NCI-H2029 treated with DMSO at 0.1 percent for 48 hours (cell line): ENCODE measurements around the gene EPHA7.

Experiments used
- DNase-seq: peaks from one replicate; lab custom pipeline; 2025; lab: John Stamatoyannopoulos, UW

The EPHA7 gene

GRCh38 chr6:93243231-93243778 is 176.1 kb downstream of the EPHA7 start:
- no peak for DNase-seq

GRCh38 chr6:93242049-93242448 is 177.3 kb downstream of the EPHA7 start:
- no peak for DNase-seq

GRCh38 chr6:93238632-93239031 is 180.7 kb downstream of the EPHA7 start:
- DNase-seq: no peak

GRCh38 chr6:93235775-93236174 is 183.6 kb downstream of the EPHA7 start:
- DNase-seq: no peak

- DNase-seq: no peak
Measured at GRCh38 chr6:93226822-93227221, 192.5 kb downstream of the EPHA7 start.

- DNase-seq: no peak
Measured at GRCh38 chr6:93222071-93222851, 197.1 kb downstream of the EPHA7 start.

- DNase-seq: peak; percentile 59
Measured at GRCh38 chr6:93219447-93219846, 199.9 kb downstream of the EPHA7 start.

GRCh38 chr6:93218096-93218495 is 201.3 kb downstream of the EPHA7 start:
- DNase-seq: no peak

GRCh38 chr6:93213028-93213427 is 206.3 kb downstream of the EPHA7 start:
- no peak for DNase-seq

GRCh38 chr6:93210908-93211307 is 208.5 kb downstream of the EPHA7 start:
- no peak for DNase-seq

- no peak for DNase-seq
Measured at GRCh38 chr6:93209358-93209757, 210.0 kb downstream of the EPHA7 start.

GRCh38 chr6:93196406-93196970 is 222.9 kb downstream of the EPHA7 start:
- no peak for DNase-seq

- DNase-seq: no peak
Measured at GRCh38 chr6:93194480-93194879, 224.9 kb downstream of the EPHA7 start.

GRCh38 chr6:93193868-93194267 is 225.5 kb downstream of the EPHA7 start:
- DNase-seq: no peak
